ENCODE measurements around the gene GALNT17.
"Not testable (repeated sequence)": the region's sequence is repeated elsewhere in the genome, so short reads cannot be mapped to it uniquely, and the experiment has no call there.

Gene GALNT17

DNA sequence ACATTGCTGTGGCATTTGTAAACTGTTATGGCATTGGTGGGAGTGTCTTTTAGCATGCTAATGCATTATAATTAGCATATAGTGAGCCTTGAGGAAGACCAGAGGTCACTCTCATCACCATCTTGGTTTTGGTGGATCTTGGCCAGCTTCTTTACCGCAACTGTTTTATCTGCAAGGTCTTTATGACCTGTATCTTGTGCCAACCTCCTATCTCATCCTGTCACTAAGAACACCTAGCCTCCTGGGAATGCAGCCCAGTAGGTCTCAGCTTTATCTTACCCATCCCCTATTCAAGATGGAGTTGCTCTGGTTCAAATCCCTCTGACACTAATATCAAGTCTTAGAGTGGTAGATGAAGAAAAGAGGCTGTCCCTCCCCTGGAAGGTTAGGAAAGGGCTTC is 506.2 kb downstream of the GALNT17 start:
- Histone ChIP-seq H3K36me3 (ENCODE audit: insufficient read depth, low read length) (no peaks in the 10 kb centered on the region), H2AFZ (ENCODE audit: low read length, unreplicated experiment) (no peak overlapping the region), H3K27ac (ENCODE audit: low read depth, low read length) (no peak overlapping the region), H3K4me3 (ENCODE audit: low read depth, low read length) (no peak overlapping the region), H3K79me2 (ENCODE audit: control insufficient read depth, insufficient read depth, low read length, unreplicated experiment) (no peaks in the 10 kb centered on the region), H3K4me1 (ENCODE audit: control insufficient read depth, insufficient read depth, low read length, unreplicated experiment) (no peaks in the 10 kb centered on the region), H3K27me3 (ENCODE audit: insufficient read depth, low read length) (no peaks in the 10 kb centered on the region)

DNA sequence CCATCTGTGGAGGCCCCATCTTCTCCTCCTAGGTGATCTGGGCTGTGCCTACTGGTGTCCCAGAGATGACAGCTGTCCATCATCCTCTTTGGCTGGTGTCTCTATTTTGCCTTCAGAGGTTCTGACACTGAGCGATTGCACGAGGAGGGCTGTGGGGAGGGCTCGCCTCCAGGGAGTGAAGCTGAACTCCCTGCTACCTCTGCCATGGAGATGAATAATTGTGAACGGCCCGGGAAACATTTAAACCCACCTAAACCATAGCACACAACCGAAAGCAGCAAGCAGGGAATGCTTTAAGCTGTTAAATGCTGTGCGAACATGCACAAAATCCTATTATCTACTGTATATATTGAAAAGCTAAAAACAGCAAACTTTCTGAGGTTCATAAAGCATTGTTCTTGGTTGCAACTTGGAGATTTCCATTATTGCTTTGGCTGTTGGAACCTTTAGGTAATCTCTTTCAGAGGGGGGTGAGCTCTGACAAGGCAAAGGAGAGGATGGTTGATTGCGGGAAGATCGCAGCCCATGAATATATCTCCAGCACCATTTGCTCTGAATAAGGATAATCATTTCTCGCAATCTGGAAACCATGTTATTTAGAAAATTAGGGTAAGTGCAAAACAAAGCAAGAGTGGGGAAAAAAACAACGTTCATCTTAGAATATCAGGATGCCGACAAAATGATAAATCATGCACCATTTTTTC is 507.6 kb downstream of the GALNT17 start:
- Histone ChIP-seq H3K27me3 (ENCODE audit: insufficient read depth, low read length) (no peaks in the 10 kb centered on the region), H3K27ac (ENCODE audit: low read depth, low read length) (no peak overlapping the region)

DNA sequence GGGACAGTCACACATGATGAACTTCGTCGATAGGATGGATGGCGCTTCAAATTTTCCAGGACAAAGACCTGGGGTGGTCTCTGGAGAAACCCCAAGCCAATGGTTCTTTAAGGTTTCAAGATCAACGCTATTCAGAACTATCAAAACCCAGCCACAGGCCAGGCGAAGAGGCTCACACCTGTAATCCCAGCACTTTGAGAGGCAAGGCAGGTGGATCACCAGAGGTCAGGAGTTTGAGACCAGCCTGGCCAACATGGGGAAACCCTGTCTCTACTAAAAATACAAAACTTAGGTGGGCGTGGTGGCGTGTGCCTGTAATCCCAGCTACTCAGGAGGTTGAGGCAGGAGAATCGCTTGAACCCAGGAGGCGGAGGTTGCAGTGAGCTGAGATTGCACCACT is 511.1 kb downstream of the GALNT17 start:
- H2AFZ ChIP-seq (ENCODE audit: low read length, unreplicated experiment); H3K79me2 ChIP-seq (ENCODE audit: control insufficient read depth, insufficient read depth, low read length, unreplicated experiment); H3K36me3 ChIP-seq (ENCODE audit: insufficient read depth, low read length); H3K27ac ChIP-seq (ENCODE audit: low read depth, low read length); H3K4me1 ChIP-seq (ENCODE audit: control insufficient read depth, insufficient read depth, low read length, unreplicated experiment); H3K4me3 ChIP-seq (ENCODE audit: low read depth, low read length); H3K27me3 ChIP-seq (ENCODE audit: insufficient read depth, low read length): not testable (repeated sequence)

More for the DNA sequence above, 507.6 kb downstream of the GALNT17 start:
- H2AFZ ChIP-seq (ENCODE audit: low read length, unreplicated experiment): no peak overlapping the region
- no peak overlapping the region for H3K4me3 ChIP-seq (ENCODE audit: low read depth, low read length)
- no peaks in the 10 kb centered on the region for H3K4me1 ChIP-seq (ENCODE audit: control insufficient read depth, insufficient read depth, low read length, unreplicated experiment)
- H3K36me3 ChIP-seq (ENCODE audit: insufficient read depth, low read length): no peaks in the 10 kb centered on the region
- H3K79me2 ChIP-seq (ENCODE audit: control insufficient read depth, insufficient read depth, low read length, unreplicated experiment): no peaks in the 10 kb centered on the region

DNA sequence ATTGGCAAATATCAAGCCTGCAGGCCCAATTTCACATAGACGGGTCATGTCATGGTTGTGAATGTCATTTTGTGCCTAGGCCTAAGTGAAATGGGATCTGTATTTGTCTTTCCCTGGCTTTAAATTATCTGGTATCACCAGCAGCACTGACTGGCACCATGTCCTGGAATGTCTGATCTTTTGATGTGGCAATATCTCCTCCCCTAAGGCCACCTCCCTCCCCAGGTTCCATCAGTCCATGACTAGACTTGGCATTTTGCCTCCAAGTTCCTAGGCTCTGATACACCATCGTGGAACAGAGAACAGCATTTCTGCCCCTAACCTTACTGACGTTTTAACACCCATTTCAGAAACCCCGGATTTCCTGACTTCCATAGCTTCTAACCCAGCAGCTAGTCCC is 513.9 kb downstream of the GALNT17 start:
- no peak overlapping the region for H3K4me3 ChIP-seq (ENCODE audit: low read depth, low read length)
- no peaks in the 10 kb centered on the region for H3K36me3 ChIP-seq (ENCODE audit: insufficient read depth, low read length)
- no peaks in the 10 kb centered on the region for H3K4me1 ChIP-seq (ENCODE audit: control insufficient read depth, insufficient read depth, low read length, unreplicated experiment)
- no peaks in the 10 kb centered on the region for H3K27me3 ChIP-seq (ENCODE audit: insufficient read depth, low read length)
- no peak overlapping the region for H3K27ac ChIP-seq (ENCODE audit: low read depth, low read length)
- H2AFZ ChIP-seq (ENCODE audit: low read length, unreplicated experiment): no peak overlapping the region
- no peaks in the 10 kb centered on the region for H3K79me2 ChIP-seq (ENCODE audit: control insufficient read depth, insufficient read depth, low read length, unreplicated experiment)

DNA sequence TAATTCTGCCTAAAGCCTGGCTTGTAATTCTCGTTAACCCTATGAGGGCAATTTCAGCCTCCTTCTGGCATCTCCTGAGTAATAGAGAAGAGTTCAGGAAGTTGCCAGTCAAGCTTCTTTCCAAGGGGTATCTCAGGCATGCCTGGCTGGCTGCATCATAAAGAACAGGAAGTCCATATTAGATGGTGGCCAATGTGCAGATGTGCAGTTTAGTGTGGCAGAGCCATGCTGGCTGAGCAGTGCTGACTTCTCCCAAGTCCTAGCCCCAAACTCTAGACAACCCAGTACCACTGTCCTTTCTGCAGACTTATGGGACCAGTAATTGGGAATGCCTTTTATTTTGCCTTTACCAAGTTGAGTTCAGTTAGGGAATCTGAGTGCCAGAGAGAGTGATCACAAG is 517.9 kb downstream of the GALNT17 start:
- Histone ChIP-seq H3K4me3 (ENCODE audit: low read depth, low read length) (no peak overlapping the region), H3K36me3 (ENCODE audit: insufficient read depth, low read length) (no peaks in the 10 kb centered on the region), H3K79me2 (ENCODE audit: control insufficient read depth, insufficient read depth, low read length, unreplicated experiment) (no peaks in the 10 kb centered on the region), H3K27me3 (ENCODE audit: insufficient read depth, low read length) (no peaks in the 10 kb centered on the region), H3K27ac (ENCODE audit: low read depth, low read length) (no peak overlapping the region), H3K4me1 (ENCODE audit: control insufficient read depth, insufficient read depth, low read length, unreplicated experiment) (no peaks in the 10 kb centered on the region), H2AFZ (ENCODE audit: low read length, unreplicated experiment) (no peak overlapping the region)

DNA sequence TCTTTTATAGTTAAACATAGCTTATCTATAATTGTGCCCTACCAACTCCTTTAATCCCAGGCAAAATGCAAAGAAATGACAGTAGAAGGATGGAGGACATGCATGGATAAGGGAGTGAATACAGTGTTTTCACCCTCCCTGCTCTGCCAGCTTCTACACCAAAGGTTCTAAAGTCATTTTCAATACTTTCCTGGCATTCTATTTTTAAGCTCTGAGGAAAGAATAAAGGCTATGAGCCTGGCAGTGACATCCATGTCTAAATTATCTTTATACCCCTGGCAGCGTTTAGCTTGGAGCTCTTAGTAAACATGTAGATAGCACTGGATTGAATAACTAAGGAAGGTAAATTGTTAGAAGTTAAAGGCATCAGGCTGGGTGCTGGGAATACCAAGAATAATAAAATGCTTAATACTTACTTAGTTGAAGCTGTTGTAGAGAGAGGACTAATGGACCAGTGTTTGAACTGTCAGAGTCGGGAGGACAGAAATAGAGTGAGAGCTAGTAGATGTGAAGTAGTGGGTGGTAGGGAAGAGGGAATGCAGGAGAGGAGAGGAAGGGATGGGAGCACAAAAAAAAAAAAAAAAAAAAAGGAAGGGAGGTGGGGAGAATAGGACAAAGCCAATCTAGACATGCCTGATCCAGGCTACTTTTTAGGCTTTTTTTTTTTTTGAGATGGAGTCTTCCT is 518.9 kb downstream of the GALNT17 start:
- Histone ChIP-seq H3K4me3 (ENCODE audit: low read depth, low read length) (no peak overlapping the region), H3K36me3 (ENCODE audit: insufficient read depth, low read length) (no peaks in the 10 kb centered on the region), H3K79me2 (ENCODE audit: control insufficient read depth, insufficient read depth, low read length, unreplicated experiment) (no peaks in the 10 kb centered on the region), H2AFZ (ENCODE audit: low read length, unreplicated experiment) (no peak overlapping the region), H3K27me3 (ENCODE audit: insufficient read depth, low read length) (no peaks in the 10 kb centered on the region), H3K27ac (ENCODE audit: low read depth, low read length) (no peak overlapping the region), H3K4me1 (ENCODE audit: control insufficient read depth, insufficient read depth, low read length, unreplicated experiment) (no peaks in the 10 kb centered on the region)

DNA sequence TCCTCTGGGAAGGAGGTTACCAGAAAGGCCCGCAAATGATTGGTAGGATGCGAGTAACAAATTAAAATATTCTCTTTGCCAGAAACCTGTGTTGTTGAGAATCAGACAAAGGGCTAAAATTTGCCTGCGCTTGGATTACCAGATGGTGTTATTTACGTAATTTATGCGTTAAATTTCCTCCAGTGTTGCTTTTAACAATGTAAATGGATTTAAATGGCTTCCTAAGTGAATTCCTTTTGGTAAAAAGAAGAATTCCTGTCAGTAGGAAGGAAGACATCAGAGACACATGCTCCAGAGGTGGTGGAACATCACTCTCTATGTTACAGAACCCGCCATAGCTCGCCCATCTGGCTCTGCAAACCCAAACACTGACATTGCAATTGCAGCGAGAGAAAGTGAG is 520.6 kb downstream of the GALNT17 start:
- no peaks in the 10 kb centered on the region for H3K27me3 ChIP-seq (ENCODE audit: insufficient read depth, low read length)
- no peak overlapping the region for H3K4me3 ChIP-seq (ENCODE audit: low read depth, low read length)
- H3K36me3 ChIP-seq (ENCODE audit: insufficient read depth, low read length): no peaks in the 10 kb centered on the region
- H2AFZ ChIP-seq (ENCODE audit: low read length, unreplicated experiment): no peak overlapping the region
- H3K79me2 ChIP-seq (ENCODE audit: control insufficient read depth, insufficient read depth, low read length, unreplicated experiment): no peaks in the 10 kb centered on the region
- no peak overlapping the region for H3K27ac ChIP-seq (ENCODE audit: low read depth, low read length)
- no peaks in the 10 kb centered on the region for H3K4me1 ChIP-seq (ENCODE audit: control insufficient read depth, insufficient read depth, low read length, unreplicated experiment)

DNA sequence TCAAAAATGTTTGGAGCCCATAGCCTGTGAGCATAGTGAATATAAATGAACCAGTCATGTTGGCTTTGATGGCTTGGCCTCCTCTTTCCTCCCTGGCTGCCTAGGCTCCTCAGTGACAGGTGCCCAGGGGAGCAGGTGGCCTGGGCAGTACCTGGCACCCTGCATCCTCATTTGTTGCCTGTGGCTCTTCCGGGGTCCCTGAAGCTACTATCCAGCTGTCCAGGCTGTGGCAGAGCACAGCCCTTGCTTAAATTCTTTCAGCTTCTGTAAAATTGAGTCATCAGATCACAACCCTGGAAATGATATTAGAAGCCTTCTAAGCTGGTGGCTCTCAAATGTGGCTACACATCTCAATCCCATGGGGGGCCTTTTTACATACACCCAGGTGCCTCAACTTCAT is 525.4 kb downstream of the GALNT17 start:
- H3K4me1 ChIP-seq (ENCODE audit: control insufficient read depth, insufficient read depth, low read length, unreplicated experiment): no peaks in the 10 kb centered on the region
- H2AFZ ChIP-seq (ENCODE audit: low read length, unreplicated experiment): no peak overlapping the region
- H3K4me3 ChIP-seq (ENCODE audit: low read depth, low read length): no peak overlapping the region
- no peak overlapping the region for H3K27ac ChIP-seq (ENCODE audit: low read depth, low read length)
- no peaks in the 10 kb centered on the region for H3K36me3 ChIP-seq (ENCODE audit: insufficient read depth, low read length)
- H3K27me3 ChIP-seq (ENCODE audit: insufficient read depth, low read length): no peaks in the 10 kb centered on the region
- H3K79me2 ChIP-seq (ENCODE audit: control insufficient read depth, insufficient read depth, low read length, unreplicated experiment): no peaks in the 10 kb centered on the region

DNA sequence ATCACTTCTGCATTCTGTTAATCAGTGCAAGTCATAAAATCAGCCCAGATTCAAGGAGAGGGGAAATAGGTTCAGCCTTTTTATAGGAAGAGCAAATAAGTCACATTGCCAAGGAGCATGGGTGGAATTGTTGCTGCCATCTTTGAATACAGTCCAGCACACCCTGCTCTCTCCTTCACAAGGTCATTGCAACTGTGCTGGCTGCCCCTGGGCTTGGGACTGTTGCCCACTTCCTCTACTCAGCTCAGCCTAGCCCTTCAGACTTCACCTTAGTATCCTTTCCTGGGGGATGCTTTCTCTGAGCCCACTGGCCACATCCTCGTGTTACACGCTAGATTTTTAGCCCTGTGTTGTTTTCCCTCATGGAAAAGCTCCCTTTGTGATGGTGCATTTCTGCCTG is 527.7 kb downstream of the GALNT17 start:
- H3K4me1 ChIP-seq (ENCODE audit: control insufficient read depth, insufficient read depth, low read length, unreplicated experiment): no peaks in the 10 kb centered on the region
- H3K79me2 ChIP-seq (ENCODE audit: control insufficient read depth, insufficient read depth, low read length, unreplicated experiment): no peaks in the 10 kb centered on the region
- no peaks in the 10 kb centered on the region for H3K36me3 ChIP-seq (ENCODE audit: insufficient read depth, low read length)
- H3K4me3 ChIP-seq (ENCODE audit: low read depth, low read length): no peak overlapping the region
- no peaks in the 10 kb centered on the region for H3K27me3 ChIP-seq (ENCODE audit: insufficient read depth, low read length)
- H2AFZ ChIP-seq (ENCODE audit: low read length, unreplicated experiment): no peak overlapping the region
- H3K27ac ChIP-seq (ENCODE audit: low read depth, low read length): no peak overlapping the region

DNA sequence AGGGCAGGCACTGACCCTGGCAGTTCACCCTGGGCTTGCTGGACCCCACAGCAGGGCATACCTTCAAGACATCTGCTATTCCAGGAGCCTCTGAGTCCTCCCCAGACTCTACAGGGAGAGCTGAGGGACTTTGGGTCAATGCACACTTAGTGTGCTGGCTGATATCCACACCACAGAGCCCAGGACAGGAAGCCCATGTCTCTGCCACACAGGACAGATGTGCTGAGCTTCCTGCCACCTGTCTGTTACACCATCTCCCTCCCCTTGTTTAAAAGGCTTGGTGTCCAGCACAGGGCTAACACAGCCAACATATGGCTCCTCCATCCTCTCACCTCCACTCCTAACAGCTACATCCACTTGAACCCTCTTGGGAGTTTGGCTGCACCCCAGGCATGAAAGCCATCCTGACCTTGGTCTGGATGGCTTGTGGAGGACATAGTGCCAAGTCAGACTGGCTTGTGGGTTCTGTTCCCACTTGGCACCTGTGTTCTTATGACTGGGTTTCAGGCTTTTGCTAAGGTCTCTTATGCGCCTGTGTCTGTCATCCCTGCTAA is 529.8 kb downstream of the GALNT17 start:
- no peaks in the 10 kb centered on the region for H3K27me3 ChIP-seq (ENCODE audit: insufficient read depth, low read length)
- no peaks in the 10 kb centered on the region for H3K4me1 ChIP-seq (ENCODE audit: control insufficient read depth, insufficient read depth, low read length, unreplicated experiment)
- no peaks in the 10 kb centered on the region for H3K36me3 ChIP-seq (ENCODE audit: insufficient read depth, low read length)
- H3K4me3 ChIP-seq (ENCODE audit: low read depth, low read length): no peak overlapping the region
- no peaks in the 10 kb centered on the region for H3K79me2 ChIP-seq (ENCODE audit: control insufficient read depth, insufficient read depth, low read length, unreplicated experiment)
- H3K27ac ChIP-seq (ENCODE audit: low read depth, low read length): no peak overlapping the region
- H2AFZ ChIP-seq (ENCODE audit: low read length, unreplicated experiment): no peak overlapping the region

DNA sequence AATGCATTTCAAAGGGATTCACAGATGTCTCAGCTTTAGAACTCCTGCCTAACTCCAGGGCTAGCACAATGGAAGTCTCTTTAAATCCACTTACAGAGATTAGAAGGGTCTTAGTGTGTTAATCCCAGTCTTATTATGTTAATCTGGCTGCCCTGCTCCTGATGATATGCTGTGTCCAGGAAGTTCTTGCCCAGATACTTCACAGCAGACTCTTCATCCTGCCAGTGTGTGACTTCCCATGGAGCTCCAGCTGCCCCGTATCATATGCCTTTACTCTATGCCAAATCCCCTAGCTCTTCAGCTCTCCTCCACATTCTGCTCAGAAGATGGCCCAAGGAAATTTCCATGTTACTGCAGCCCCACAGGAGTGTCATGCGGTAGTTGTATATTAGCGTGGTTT is 533.8 kb downstream of the GALNT17 start:
- Histone ChIP-seq H3K36me3 (ENCODE audit: insufficient read depth, low read length) (no peaks in the 10 kb centered on the region), H3K4me3 (ENCODE audit: low read depth, low read length) (no peak overlapping the region), H2AFZ (ENCODE audit: low read length, unreplicated experiment) (no peak overlapping the region), H3K27me3 (ENCODE audit: insufficient read depth, low read length) (no peaks in the 10 kb centered on the region), H3K27ac (ENCODE audit: low read depth, low read length) (no peak overlapping the region), H3K79me2 (ENCODE audit: control insufficient read depth, insufficient read depth, low read length, unreplicated experiment) (no peaks in the 10 kb centered on the region), H3K4me1 (ENCODE audit: control insufficient read depth, insufficient read depth, low read length, unreplicated experiment) (no peaks in the 10 kb centered on the region)
